Measurements from ENCODE around the gene PCDHGA7.
A peak's percentile ranks its signal among the peaks of the same experiment; 100 is the strongest.
"Not testable (repeated sequence)": the region's sequence is repeated elsewhere in the genome, so short reads cannot be mapped to it uniquely, and the experiment has no call there.

The PCDHGA7 gene

DNA sequence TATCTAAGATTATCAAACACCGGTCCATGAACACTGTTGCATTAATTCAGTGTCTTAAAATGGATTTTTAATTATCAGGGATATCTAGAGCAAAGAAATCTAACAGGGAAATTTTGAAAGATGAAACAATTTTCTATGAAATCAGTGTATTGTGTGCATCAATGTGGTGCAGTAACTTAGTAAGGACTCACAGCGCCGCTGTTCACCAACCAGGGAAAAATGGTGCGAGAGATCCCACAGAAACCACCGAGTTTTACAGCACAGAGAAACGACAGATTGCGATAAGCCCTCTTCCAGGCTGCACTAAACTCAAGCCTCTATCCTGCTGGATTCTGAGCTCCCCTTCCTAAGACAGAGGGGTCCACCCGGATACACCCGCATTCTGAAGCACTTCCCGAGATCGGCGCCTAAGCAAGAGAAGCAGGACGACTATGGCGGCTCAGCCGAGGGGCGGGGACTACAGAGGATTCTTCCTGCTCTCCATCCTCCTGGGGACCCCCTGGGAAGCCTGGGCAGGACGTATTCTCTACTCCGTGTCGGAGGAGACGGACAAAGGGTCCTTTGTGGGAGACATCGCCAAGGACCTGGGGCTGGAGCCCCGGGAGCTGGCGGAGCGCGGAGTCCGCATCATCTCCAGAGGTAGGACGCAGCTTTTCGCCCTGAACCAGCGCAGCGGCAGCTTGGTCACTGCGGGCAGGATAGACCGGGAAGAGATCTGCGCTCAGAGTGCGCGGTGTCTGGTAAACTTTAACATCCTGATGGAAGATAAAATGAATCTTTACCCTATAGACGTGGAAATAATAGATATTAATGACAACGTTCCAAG, at the start of gene PCDHGA7:
TSS of gene PCDHGA7 (plus strand) at position 274 of the 826 bp plus-strand sequence. CDS start at position 432, 158 bp downstream.
- DNase-seq: no peak

GRCh38 chr5:141338538-141339306, 43.8 kb upstream of the PCDHGA7 start, which contains the start of gene PCDHGA2:
PCDHGA2 (plus strand) TSS chr5:141338760.
- peak; percentile 11 to 42 for DNase-seq

GRCh38 chr5:141340781-141341354, 41.7 kb upstream of the PCDHGA7 start:
- not testable (repeated sequence) for DNase-seq

GRCh38 chr5:141342773-141343172, 39.8 kb upstream of the PCDHGA7 start:
- DNase-seq: no peak

- DNase-seq: peak in 1 of 2 experiments; percentile 15
These were observed 39.1 kb upstream of the PCDHGA7 start, which contains the start of gene PCDHGA3 for GRCh38 chr5:141343242-141343952. PCDHGA3 (plus strand) TSS chr5:141343829; CDS start chr5:141344034, 205 bp downstream.

- no peak for DNase-seq
These were observed 38.5 kb upstream of the PCDHGA7 start for GRCh38 chr5:141343953-141344463.

DNA sequence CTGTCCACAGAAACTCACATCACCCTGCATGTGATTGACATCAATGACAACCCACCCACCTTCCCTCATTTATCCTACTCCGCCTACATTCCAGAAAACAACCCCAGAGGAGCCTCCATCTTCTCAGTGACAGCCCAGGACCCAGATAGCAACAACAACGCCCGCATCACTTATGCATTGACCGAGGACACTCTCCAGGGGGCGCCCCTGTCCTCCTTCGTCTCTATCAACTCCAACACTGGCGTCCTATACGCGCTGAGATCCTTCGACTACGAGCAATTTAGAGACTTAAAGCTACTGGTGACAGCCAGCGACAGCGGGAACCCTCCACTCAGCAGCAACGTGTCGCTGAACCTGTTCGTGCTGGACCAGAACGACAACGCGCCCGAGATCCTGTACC, 37.2 kb upstream of the PCDHGA7 start:
- no peak for DNase-seq

GRCh38 chr5:141346017-141346416, 36.5 kb upstream of the PCDHGA7 start:
- DNase-seq: not testable (repeated sequence)

DNA sequence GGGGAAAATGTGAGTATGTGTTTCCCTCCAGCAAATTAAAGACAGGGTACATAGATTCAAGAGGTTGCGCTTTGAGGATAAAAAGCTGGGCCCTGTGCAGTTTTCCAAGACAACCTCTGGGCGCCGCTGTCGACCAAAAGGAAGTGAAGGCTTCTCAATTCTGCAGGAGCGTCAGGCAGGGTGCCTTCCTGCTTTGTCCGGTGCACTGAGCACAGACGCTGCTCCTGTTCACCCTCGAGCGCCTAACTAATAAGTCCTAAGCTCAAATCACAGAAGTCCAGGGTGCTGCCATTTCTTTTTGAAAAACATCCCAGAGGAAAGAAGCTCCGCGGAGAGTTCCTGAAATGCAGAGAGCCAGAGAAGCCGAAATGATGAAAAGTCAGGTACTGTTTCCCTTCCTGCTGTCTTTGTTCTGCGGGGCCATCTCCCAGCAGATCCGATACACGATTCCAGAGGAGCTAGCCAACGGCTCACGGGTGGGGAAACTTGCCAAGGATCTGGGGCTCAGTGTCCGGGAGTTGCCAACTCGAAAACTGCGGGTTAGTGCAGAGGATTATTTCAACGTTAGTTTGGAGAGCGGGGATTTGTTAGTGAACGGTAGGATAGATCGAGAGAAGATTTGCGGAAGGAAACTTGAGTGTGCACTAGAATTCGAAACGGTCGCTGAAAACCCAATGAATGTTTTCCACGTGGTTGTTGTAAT, 32.5 kb upstream of the PCDHGA7 start, which contains the start of gene PCDHGB1:
TSS of gene PCDHGB1 (plus strand) at position 183 of the 703 bp plus-strand sequence. CDS start at position 345, 162 bp downstream.
- DNase-seq: peak; percentile 62 to 74

GRCh38 chr5:141351591-141351990, 31.0 kb upstream of the PCDHGA7 start:
- DNase-seq: no peak

- no peak for DNase-seq
These were observed 27.6 kb upstream of the PCDHGA7 start, which contains the start of gene PCDHGA4 for GRCh38 chr5:141354900-141355469. PCDHGA4 (plus strand) TSS chr5:141355021; CDS start chr5:141355108, 87 bp downstream.

DNA sequence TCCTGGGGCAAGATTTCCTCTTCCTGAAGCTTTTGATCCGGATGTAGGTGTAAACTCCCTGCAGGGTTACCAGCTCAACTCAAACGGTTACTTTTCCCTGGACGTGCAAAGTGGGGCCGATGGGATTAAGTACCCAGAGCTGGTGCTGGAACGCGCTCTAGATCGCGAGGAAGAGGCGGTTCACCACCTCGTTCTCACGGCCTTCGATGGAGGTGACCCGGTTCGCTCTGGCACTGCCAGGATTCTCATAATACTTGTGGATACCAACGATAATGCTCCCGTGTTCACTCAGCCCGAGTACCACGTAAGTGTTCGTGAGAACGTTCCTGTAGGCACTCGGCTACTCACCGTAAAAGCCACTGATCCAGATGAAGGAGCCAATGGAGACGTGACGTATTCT, 26.9 kb upstream of the PCDHGA7 start:
- DNase-seq: no peak

DNA sequence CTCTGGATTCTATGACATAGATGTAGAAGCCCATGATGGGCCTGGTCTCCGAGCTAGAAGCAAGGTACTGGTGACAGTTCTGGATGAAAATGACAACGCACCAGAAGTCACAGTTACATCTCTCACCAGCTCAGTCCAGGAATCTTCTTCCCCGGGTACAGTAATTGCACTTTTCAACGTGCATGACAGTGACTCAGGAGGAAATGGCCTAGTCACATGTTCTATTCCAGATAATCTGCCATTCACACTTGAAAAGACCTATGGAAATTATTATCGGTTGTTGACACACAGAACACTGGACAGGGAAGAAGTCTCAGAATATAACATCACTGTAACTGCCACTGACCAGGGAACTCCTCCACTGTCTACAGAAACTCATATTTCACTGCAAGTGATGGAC, 26.4 kb upstream of the PCDHGA7 start:
- DNase-seq: no peak

DNA sequence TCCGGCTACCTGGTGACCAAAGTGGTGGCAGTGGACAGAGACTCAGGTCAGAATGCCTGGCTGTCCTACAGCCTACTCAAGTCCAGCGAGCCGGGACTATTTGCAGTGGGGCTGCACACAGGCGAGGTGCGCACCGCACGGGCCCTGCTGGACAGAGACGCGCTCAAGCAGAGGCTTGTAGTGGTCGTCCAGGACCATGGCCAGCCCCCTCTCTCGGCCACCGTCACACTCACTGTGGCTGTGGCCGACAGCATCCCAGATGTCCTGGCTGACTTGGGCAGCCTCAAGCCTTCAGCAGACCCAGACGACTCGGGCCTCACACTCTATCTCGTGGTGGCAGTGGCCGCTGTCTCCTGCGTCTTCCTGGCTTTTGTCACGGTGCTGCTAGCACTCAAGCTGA, 25.6 kb upstream of the PCDHGA7 start:
- DNase-seq: no peak

DNA sequence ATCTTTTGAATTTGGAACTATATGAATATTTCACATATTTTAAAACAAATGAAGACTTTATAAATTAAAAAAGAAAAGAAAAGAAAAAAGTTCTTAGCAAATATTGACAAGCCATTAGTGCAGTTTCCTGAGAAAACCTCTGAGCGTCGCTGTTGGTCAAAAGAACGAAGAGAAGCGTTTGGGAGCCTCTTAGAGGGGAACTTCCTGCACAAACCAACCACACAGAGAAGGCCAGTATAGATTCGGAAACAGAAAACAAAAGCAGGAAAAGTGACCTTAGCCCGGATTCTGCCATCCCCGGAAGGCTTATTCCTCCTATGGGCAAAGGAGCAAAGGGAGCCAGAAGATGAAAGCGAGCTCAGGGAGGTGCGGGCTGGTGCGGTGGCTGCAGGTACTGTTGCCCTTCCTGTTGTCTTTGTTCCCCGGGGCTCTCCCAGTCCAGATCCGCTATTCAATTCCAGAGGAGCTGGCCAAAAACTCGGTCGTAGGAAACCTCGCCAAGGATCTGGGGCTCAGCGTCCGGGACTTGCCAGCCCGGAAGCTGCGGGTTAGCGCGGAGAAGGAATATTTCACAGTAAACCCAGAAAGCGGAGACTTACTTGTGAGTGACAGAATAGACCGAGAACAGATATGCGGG, 22.6 kb upstream of the PCDHGA7 start, which contains the start of gene PCDHGB2:
TSS of gene PCDHGB2 (plus strand) at position 205 of the 637 bp plus-strand sequence. CDS start at position 347, 142 bp downstream.
- peak; percentile 2 to 49 for DNase-seq

DNA sequence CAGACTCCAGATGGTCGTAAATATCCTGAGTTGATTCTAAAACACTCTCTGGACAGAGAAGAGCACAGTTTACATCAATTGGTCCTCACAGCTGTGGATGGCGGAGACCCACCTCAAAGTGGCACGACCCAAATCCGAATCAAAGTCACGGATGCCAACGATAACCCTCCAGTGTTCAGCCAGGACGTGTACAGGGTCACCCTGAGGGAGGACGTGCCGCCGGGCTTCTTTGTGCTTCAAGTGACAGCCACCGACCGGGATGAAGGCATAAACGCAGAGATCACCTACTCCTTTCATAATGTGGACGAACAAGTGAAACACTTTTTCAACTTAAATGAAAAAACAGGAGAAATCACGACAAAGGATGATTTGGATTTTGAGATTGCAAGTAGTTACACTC, 21.9 kb upstream of the PCDHGA7 start:
- DNase-seq: no peak

GRCh38 chr5:141362719-141363118, 19.8 kb upstream of the PCDHGA7 start:
- DNase-seq: no peak

DNA sequence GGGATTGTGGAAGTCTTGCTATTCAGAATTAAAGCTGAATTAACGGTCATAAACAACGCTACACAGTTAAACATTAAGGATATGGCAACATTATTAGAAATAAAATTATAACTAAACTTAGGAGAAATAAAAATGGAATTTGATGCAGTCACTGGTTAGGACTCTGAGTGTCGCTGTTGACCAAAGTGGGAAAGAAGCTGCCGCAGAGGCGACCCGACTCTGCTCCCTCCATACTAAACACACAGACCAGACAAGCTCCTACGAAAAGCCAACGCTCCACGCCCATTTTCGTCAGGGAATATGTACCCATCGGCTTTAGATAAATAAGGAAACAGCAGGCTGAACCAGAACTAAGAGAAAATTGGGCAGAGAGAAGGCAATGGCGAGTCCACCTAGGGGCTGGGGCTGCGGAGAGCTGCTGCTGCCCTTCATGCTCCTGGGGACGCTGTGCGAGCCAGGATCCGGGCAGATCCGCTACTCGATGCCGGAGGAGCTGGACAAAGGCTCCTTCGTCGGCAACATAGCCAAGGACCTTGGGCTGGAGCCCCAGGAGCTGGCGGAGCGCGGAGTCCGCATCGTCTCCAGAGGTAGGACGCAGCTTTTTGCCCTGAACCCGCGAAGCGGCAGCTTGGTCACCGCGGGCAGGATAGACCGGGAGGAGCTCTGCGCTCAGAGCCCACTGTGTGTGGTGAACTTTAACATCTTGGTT, 18.4 kb upstream of the PCDHGA7 start, which contains the start of gene PCDHGA5:
TSS of gene PCDHGA5 (plus strand) at position 211 of the 709 bp plus-strand sequence. CDS start at position 380, 169 bp downstream.
- DNase-seq: no peak
